ENCODE results near the gene TPRG1L. TPM values are rescaled to one million over a fixed set of nuclear protein-coding genes. Genes with fewer than 3 reads are reported as not detected.

The TPRG1L gene
- total and polyA plus RNA-seq, 2 experiments from 2014 or later: 6.2 to 20.3 TPM

DNA sequence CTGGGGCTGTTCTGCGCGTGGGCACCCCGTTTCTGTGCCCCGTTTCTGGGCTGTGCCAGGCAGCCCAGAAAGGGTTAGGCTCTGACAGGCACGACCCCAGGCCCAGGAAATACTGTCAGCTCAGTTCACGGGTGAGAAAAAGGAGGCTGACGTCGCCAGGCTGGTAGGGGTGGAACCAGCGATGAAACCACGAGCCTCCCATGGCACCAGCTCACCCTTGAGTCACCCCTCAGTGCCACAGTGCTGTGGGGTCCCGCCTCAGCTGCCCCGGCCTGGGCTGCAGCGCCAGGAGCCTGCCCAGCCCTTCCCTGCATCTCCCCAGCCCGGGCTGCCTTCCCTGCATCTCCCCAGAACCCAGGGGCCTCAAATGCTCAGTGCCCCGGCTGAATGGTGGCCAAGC is 25.0 kb upstream of the TPRG1L start:
- Histone ChIP-seq H4K20me1 (replicated peaks; ENCODE audit: insufficient read depth) (no peaks in the 10 kb centered on the region; the same call in 1 of the 2 replicates), H3K79me2 (replicated peaks; ENCODE audit: insufficient read depth) (0 out of 2 replicates have a peak, but pooled peaks cover 4% of the 10 kb centered on the region), H3K27me3 (ENCODE audit: insufficient read depth) (no peaks in the 10 kb centered on the region), H3K27ac (ENCODE audit: low read depth) (no peak overlapping the region), H3K4me3 (no peak overlapping the region), H3K9me2 (ENCODE audit: insufficient read depth) (no peaks in the 10 kb centered on the region), H3K4me1 (ENCODE audit: insufficient read depth) (peaks cover 13% of the 10 kb centered on the region; the same call in 1 of the 2 replicates), H3K36me3 (ENCODE audit: insufficient read depth) (no peaks in the 10 kb centered on the region), H3K4me2 (no peak overlapping the region), H2AFZ (no peak overlapping the region), H3F3A (replicated peaks; ENCODE audit: low read depth) (0 out of 2 replicates have a peak, but pooled peaks cover 3% of the 10 kb centered on the region)
- H3K27me3 Mint-ChIP-seq (ENCODE audit: insufficient read depth, low read depth, poor library complexity): peaks cover 4% of the 10 kb centered on the region
- no peak for DNase-seq (ENCODE audit: low spot score)
- peaks cover 16% of the 10 kb centered on the region for H3K4me1 Mint-ChIP-seq
- TF ChIP-seq NANOG (IDR thresholded peaks at IDR 0.05; ENCODE audit: borderline replicate concordance): no peak
- TF ChIP-seq ZNF331 (CRISPR knock-in tag; IDR thresholded peaks at IDR 0.05; ENCODE audit: low read depth): no peak
- TF ChIP-seq ETS1 (IDR thresholded peaks at IDR 0.05): no peak
- no peak for TF ChIP-seq EZH2phosphoT487 (IDR thresholded peaks at IDR 0.05; ENCODE audit: unreplicated experiment)
- H3K27ac Mint-ChIP-seq: no peak overlapping the region
- H3K36me3 Mint-ChIP-seq (ENCODE audit: low read depth): no peaks in the 10 kb centered on the region; the same call in 2 of the 3 replicates
- H3K9me3 Mint-ChIP-seq: no peaks in the 10 kb centered on the region
- ATAC-seq: no peak
- no peak overlapping the region for H3K4me3 Mint-ChIP-seq

DNA sequence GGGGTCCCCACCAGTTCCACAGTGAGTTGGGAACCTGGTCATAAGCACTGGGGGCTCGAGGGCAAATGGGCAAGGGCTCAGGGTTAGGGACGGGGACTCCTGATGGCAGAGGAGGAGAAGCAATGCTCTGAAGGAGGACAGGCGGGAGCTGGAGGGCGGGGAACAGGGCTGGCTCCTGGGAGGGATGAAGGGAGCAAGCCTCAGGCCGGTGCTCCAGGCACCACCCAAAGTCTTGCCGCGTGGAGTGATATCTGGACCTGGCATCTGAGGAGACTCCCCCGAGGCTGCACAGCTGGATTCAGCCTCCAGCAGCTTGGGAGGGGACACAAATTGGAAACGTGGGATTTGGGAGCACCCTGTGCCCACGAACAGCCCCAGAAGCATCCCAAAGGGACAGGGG is 24.5 kb upstream of the TPRG1L start:
- no peak overlapping the region for H3K27ac Mint-ChIP-seq
- Histone ChIP-seq H4K20me1 (replicated peaks; ENCODE audit: insufficient read depth) (no peaks in the 10 kb centered on the region; the same call in 1 of the 2 replicates), H3K79me2 (replicated peaks; ENCODE audit: insufficient read depth) (0 out of 2 replicates have a peak, but pooled peaks cover 9% of the 10 kb centered on the region), H3K4me2 (no peak overlapping the region), H3F3A (replicated peaks; ENCODE audit: low read depth) (0 out of 2 replicates have a peak, but pooled peaks cover 3% of the 10 kb centered on the region), H3K36me3 (ENCODE audit: insufficient read depth) (no peaks in the 10 kb centered on the region), H3K27ac (ENCODE audit: low read depth) (no peak overlapping the region), H3K9me2 (ENCODE audit: insufficient read depth) (no peaks in the 10 kb centered on the region), H3K4me3 (no peak overlapping the region), H2AFZ (no peak overlapping the region), H3K27me3 (ENCODE audit: insufficient read depth) (no peaks in the 10 kb centered on the region), H3K4me1 (ENCODE audit: insufficient read depth) (peaks cover 13% of the 10 kb centered on the region; the same call in 1 of the 2 replicates)
- no peak for TF ChIP-seq EZH2phosphoT487 (IDR thresholded peaks at IDR 0.05; ENCODE audit: unreplicated experiment)
- TF ChIP-seq ZNF331 (CRISPR knock-in tag; IDR thresholded peaks at IDR 0.05; ENCODE audit: low read depth): no peak
- no peak for TF ChIP-seq CTCF (conservative IDR thresholded peaks at IDR 0.05; ENCODE audit: low read depth in 2 of 2)
- TF ChIP-seq ETS1 (IDR thresholded peaks at IDR 0.05): no peak
- TF ChIP-seq POLR2AphosphoS5 (IDR thresholded peaks at IDR 0.05; ENCODE audit: low read depth): no peak
- DNase-seq (ENCODE audit: low spot score) (no peak), ATAC-seq (no peak)
- H3K9me3 Mint-ChIP-seq: no peaks in the 10 kb centered on the region
- H3K27me3 Mint-ChIP-seq (ENCODE audit: insufficient read depth, low read depth, poor library complexity): peaks cover 4% of the 10 kb centered on the region
- peaks cover 16% of the 10 kb centered on the region for H3K4me1 Mint-ChIP-seq
- H3K36me3 Mint-ChIP-seq (ENCODE audit: low read depth): no peaks in the 10 kb centered on the region; the same call in 2 of the 3 replicates
- H3K4me3 Mint-ChIP-seq: no peak overlapping the region
